GM12875 (cell line): Measurements from ENCODE around the gene NFIX.

Experiments used
- H3K4me3 ChIP-seq: one replicate; pipeline ENCODE4 v1.5.1; 2011; ENCODE audit warnings: low read depth, low read length, control low read depth
- CTCF ChIP-seq: IDR thresholded peaks from 2 replicates; pipeline ENCODE4 v1.5.1; 2011; ENCODE audit warnings: low read depth, mild to moderate bottlenecking, control low read depth, inconsistent platforms, low read length, moderate library complexity, borderline replicate concordance; ENCODE audit not compliant: insufficient read depth

Gene NFIX

DNA sequence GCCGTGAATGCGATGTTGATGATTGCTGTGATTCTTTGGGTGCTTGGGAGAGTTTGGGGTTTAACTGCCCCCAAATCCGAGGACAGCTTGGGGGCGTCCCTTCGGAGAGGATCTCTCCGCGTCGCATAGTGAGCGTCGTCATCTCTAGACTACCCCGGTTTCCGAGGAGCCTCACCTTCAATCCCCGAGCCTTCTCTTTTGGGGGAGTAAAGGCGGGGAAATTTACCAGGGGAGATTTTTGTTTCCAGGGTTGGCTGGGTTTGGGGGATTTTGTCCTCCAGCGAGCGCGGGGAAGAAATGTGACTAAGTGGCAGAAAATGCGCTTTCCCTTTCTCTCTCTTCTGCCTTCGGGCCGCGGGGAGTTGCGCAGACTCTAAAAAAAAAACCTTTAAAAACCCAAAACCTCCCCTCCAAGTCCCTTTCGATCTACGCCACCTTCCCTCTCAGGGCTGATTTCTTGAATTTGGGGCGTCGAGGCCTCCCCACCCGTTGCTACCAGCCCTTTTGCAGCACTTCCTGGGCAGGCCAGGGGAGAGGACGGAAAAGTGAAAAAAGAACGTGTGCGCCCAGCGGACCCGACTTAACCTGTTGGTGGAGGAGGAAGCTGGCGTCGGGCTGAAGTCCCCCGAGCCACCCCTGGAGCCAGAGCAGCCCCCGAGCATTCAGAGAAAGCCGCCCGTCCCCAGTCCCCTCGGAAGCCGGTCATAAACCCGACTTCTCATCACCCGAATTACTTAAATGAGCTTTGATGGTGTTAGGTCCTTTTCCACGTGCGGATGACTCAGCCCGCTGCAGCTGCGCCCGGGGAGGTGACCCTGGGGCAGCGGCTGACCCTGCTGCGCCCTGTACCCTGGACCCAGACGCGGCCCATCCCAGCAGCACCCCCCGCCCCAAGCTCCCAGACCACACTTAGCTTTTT lies 17.7 kb downstream of the NFIX start:
- no peak for TF ChIP-seq CTCF
- no peak overlapping the region for H3K4me3 ChIP-seq

- no peak for TF ChIP-seq CTCF
- no peak overlapping the region for H3K4me3 ChIP-seq
Observed at GRCh38 chr19:13013649-13014048, 18.4 kb downstream of the NFIX start.

GRCh38 chr19:13014101-13014920 lies 19.0 kb downstream of the NFIX start:
- no peak for TF ChIP-seq CTCF

DNA sequence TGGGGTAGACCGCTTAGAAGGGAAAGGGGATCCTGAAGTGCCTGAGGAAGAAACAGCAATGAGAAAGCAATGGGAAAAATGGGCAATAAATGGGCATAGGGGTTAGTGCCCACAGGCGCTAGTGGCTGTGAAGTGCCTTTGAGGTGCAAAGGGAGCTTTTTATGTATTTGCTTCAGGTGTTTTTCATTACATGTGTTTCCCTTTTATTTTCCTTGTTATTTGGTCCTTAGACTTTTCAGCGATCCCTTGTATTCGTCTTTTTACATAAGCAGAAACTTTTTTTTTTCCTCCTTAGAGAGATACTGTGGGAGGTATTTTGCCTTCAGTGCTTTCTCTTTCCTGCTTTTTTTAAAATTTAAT lies 19.6 kb downstream of the NFIX start:
- no peak overlapping the region for H3K4me3 ChIP-seq
- no peak for TF ChIP-seq CTCF

More at GRCh38 chr19:13014101-13014920, 19.0 kb downstream of the NFIX start:
- no peak overlapping the region for H3K4me3 ChIP-seq

DNA sequence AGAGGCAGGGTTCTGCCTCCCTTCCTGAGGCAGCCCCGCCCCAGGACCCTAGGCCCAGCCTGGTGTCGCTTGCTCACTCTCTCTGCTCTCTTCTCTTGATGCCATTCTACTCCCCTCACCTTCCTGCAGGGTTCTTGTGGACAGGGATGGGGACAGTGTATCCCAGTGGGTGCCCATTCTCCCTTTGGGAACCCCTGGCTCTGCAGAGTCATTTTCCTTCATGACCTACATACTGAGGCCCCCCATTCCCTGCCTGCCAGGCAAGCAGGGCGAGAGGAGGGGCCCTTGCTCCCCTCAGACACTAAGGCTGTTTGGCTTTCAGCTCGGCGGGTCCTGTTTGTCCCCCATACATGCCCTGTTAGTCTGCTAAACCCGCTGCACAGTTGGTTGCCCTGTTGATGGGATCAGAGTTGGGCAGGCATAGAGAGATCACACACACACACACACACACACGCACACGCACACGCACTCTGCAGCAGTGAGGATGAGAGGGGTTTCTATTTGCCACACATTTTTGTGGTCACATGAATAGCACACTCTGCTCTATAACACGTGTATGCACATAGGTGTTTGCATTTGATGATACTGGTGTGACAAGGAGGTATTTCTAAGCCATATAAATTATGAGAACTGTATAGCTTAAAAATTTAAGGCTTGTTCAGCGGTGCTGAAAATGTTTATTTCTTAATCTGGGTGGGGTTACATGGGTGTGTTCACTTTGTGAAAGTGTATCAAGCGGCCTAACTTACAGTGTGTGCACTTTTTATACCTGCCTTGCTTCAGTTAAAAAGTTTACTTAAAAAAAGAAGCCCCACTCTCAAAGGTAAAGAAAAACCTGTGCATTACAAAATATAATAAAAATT lies 20.3 kb downstream of the NFIX start:
- TF ChIP-seq CTCF = no peak

GRCh38 chr19:13016245-13016627 lies 21.0 kb downstream of the NFIX start:
- no peak for TF ChIP-seq CTCF
- H3K4me3 ChIP-seq = no peak overlapping the region

More for the DNA sequence above, 20.3 kb downstream of the NFIX start:
- no peak overlapping the region for H3K4me3 ChIP-seq
